HFFc6 (cell line): ENCODE data around the gene ELMO1. TPM values are rescaled to one million over a fixed set of nuclear protein-coding genes. Genes with fewer than 3 reads are reported as not detected.

Experiments
- DNase-seq: peaks from one replicate; pipeline ENCODE4 v3.0.0-alpha.2; 2018
- H3K27ac Mint-ChIP-seq: 2 replicates; pipeline ENCODE4 v1.8.0; 2020; ENCODE audit warnings: mild to moderate bottlenecking, mixed read lengths
- H3K27me3 Mint-ChIP-seq: 2 replicates; pipeline ENCODE4 v1.8.0; 2021; ENCODE audit warnings: mild to moderate bottlenecking, moderate library complexity, mixed read lengths; ENCODE audit not compliant: insufficient read depth
- H3K36me3 Mint-ChIP-seq: 2 replicates; pipeline ENCODE4 v1.8.0; 2021; ENCODE audit warnings: low read depth, mixed read lengths
- H3K4me1 Mint-ChIP-seq: 2 replicates; pipeline ENCODE4 v1.8.0; 2020; ENCODE audit warnings: low read depth, mixed read lengths
- H3K4me3 Mint-ChIP-seq: 2 replicates; pipeline ENCODE4 v1.8.0; 2020; ENCODE audit warnings: mild to moderate bottlenecking, moderate library complexity, mixed read lengths
- H3K9me3 Mint-ChIP-seq: 2 replicates; pipeline ENCODE4 v1.8.0; 2020; ENCODE audit warnings: mild to moderate bottlenecking, mixed read lengths
- total RNA-seq, 6 experiments: library from RNA; stranded (reverse); fragmentation: NEBNext Ultra II Directional; extraction: Animal tissue kit (Norgen Biotek cat#: 25700); gene quantifications; 2 replicates in 1 of 6; 3 replicates in 5 of 6; pipeline ENCODE4 v1.2.3, GENCODE V29; 2021
- TF ChIP-seq, protein P1 (sequence below): fragments of 200-600 bp; sonication (generic); IDR thresholded peaks from 2 replicates; pipeline ENCODE4 v1.5.0; 2021; ENCODE audit warnings: antibody characterized with exemption, mild to moderate bottlenecking

Gene ELMO1
- total RNA-seq, 6 experiments from 2014 or later: not detected

DNA sequence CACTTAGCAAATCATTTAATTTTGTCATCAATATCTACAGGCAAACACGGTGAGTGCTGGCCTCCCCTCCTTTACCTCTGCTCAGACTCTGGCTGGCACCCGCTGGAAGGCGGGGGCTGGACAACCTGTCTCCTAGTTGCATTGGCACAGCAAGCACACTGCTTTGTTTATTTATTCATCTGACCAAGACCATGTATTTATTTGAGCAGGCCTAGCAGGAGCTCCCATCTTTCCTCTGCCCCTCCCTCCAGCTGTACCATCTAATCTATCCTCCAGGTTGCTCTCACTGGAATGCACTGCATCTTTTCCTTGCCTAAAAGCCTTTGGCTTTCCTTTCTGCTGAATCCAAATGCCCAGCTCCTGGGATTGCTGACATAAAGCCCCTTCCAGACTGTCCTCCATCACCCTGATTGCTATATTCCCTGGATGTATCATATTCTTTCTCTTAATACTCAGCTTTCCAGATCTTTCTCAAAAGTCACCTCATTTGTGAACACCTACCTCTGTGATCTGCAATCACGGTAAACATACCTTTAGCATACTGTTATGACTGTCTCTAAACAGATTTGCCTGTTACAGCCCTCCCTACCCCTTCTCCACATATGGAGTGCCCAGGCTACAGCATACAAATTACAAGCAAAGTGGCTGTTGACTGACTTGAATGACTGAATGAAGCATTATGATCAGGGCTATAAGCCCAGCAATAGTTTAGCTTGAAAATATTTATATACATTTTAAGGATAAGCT is 9.6 kb downstream of the ELMO1 start:
- Mint-ChIP-seq H3K36me3 (no peaks in the 10 kb centered on the region), H3K4me3 (no peak overlapping the region), H3K27ac (no peak overlapping the region), H3K9me3 (peaks cover 17% of the 10 kb centered on the region), H3K27me3 (peaks cover 4% of the 10 kb centered on the region), H3K4me1 (no peaks in the 10 kb centered on the region)
- no peak for DNase-seq
- TF ChIP-seq, protein P1, sequence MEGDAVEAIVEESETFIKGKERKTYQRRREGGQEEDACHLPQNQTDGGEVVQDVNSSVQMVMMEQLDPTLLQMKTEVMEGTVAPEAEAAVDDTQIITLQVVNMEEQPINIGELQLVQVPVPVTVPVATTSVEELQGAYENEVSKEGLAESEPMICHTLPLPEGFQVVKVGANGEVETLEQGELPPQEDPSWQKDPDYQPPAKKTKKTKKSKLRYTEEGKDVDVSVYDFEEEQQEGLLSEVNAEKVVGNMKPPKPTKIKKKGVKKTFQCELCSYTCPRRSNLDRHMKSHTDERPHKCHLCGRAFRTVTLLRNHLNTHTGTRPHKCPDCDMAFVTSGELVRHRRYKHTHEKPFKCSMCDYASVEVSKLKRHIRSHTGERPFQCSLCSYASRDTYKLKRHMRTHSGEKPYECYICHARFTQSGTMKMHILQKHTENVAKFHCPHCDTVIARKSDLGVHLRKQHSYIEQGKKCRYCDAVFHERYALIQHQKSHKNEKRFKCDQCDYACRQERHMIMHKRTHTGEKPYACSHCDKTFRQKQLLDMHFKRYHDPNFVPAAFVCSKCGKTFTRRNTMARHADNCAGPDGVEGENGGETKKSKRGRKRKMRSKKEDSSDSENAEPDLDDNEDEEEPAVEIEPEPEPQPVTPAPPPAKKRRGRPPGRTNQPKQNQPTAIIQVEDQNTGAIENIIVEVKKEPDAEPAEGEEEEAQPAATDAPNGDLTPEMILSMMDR: no peak

DNA sequence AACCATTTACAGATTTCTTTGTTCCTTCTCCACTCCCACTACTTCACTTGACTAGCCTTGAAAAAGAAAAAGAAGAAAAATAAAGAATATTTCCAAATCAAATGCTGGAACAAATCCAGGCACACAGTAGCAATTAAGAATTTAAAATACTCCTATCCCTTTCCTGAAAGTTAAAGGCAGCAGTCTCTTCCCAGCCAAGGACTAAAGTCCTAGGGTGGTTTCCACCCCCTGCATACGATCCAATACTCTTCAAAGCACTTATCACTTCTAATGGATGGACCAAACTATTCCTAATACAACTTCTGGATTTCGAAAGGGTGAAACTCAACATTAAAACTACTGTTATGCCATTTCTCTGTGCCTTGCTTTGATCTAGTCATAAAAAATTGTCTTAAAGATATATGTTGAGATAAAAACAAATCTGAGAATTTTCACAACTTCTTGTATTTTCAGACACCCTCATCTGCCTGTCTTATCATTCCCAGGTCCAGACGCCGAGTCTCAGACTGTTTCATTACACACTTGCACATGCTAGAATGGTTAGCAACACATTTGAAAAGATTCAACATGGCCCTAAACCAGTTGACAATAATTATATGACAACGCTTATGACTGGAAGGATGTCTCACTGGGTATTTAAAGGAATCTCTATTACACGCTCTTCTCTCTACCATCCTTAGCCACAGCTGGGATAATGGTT is 13.4 kb downstream of the ELMO1 start:
- no peaks in the 10 kb centered on the region for H3K4me1 Mint-ChIP-seq
- H3K27ac Mint-ChIP-seq: no peak overlapping the region
- H3K4me3 Mint-ChIP-seq: no peak overlapping the region
- DNase-seq: no peak
- 0 out of 2 replicates have a peak, but pooled peaks cover under 1% of the 10 kb centered on the region for H3K36me3 Mint-ChIP-seq
- peaks cover 25% of the 10 kb centered on the region for H3K9me3 Mint-ChIP-seq
- TF ChIP-seq, protein P1: no peak
- H3K27me3 Mint-ChIP-seq: peaks cover 4% of the 10 kb centered on the region

DNA sequence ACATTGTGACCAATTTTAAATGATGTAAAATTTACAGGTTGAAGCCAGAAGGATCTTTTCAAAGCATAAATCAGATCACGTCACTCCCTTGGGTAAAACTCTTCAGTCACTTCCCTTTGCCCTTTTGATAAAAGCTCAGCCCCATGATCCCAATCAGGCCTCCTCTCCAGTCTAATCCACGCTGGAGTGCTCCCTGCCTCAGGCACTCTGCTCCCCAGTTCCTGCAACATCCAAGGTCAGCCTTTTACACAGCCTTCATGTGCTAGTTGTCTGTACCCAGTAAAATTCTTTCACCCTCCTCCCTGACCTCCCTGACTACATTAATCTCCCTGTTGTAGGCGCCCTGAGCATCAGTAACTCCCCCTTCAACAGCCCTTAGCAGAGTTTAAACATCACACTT is 14.1 kb downstream of the ELMO1 start:
- DNase-seq: no peak
- Mint-ChIP-seq H3K4me3 (no peak overlapping the region), H3K36me3 (0 out of 2 replicates have a peak, but pooled peaks cover 4% of the 10 kb centered on the region), H3K27ac (no peak overlapping the region), H3K9me3 (peaks cover 25% of the 10 kb centered on the region), H3K27me3 (peaks cover 4% of the 10 kb centered on the region), H3K4me1 (no peaks in the 10 kb centered on the region)
- TF ChIP-seq, protein P1: no peak

DNA sequence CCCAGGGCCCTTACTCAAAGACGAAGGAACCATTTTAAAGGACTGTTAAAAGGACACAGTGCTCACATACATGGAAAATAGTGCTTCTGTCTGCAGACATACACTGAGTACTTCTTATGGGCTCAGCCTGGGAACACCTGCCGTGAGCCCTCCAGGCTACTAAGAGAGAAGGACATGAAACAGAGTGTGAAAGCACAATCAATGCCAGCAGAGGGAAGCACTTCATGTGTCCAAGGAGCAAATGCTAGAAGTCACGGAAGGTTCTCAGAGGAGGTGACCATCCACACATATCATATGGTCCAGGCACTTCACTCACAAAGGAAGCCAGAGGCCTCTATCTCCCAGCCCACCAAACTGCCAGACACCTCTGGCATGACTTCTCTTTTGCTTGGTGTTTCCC is 15.5 kb downstream of the ELMO1 start:
- no peak overlapping the region for H3K4me3 Mint-ChIP-seq
- H3K9me3 Mint-ChIP-seq: peaks cover 15% of the 10 kb centered on the region
- H3K36me3 Mint-ChIP-seq: 0 out of 2 replicates have a peak, but pooled peaks cover 4% of the 10 kb centered on the region
- no peak for DNase-seq
- no peak overlapping the region for H3K27ac Mint-ChIP-seq
- H3K27me3 Mint-ChIP-seq: peaks cover 4% of the 10 kb centered on the region
- no peaks in the 10 kb centered on the region for H3K4me1 Mint-ChIP-seq
- TF ChIP-seq, protein P1: no peak

DNA sequence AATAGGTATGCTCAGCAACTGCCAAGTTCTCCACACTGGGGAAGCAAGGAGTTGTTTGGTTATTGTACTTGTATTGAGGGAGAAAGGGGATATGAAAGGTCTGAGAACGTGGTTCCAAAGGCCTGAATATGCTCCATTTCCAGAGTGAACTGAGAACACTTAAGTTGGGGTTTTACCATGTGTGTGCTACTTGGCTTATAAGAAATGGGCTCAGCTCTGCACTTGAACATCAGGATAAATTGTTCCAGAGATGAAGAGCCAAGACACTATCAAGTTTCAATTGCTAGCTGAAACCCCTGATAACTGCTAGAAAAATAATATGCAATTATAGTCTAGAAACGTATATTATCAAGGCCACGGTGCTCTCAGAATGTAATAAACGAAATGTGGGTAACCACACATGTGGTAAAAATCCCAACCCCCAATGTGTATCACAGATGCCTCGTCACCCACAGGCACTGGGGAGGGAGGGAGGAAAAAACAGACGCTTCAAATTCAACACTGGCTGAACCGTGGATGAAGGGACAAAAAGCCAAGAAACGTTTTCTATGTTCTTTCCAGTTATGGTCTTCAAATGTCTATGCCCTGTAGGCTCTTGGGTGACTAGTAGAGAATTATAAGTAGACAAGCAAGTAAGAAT is 16.3 kb downstream of the ELMO1 start:
- Mint-ChIP-seq H3K9me3 (peaks cover 15% of the 10 kb centered on the region), H3K4me1 (no peaks in the 10 kb centered on the region), H3K4me3 (no peak overlapping the region), H3K36me3 (0 out of 2 replicates have a peak, but pooled peaks cover 4% of the 10 kb centered on the region), H3K27me3 (peaks cover 4% of the 10 kb centered on the region), H3K27ac (no peak overlapping the region)
- DNase-seq: no peak
- TF ChIP-seq, protein P1: no peak
